Measurements from ENCODE around the gene PARP3. TPM values are rescaled to one million over a fixed set of nuclear protein-coding genes. Genes with fewer than 3 reads are reported as not detected.

PARP3 gene
- total and polyA plus RNA-seq, 2 of the 8 experiments (the other 6 are each of a cell fraction or from before 2014, with no cell fraction given), result 1.3 to 1.6 TPM

DNA sequence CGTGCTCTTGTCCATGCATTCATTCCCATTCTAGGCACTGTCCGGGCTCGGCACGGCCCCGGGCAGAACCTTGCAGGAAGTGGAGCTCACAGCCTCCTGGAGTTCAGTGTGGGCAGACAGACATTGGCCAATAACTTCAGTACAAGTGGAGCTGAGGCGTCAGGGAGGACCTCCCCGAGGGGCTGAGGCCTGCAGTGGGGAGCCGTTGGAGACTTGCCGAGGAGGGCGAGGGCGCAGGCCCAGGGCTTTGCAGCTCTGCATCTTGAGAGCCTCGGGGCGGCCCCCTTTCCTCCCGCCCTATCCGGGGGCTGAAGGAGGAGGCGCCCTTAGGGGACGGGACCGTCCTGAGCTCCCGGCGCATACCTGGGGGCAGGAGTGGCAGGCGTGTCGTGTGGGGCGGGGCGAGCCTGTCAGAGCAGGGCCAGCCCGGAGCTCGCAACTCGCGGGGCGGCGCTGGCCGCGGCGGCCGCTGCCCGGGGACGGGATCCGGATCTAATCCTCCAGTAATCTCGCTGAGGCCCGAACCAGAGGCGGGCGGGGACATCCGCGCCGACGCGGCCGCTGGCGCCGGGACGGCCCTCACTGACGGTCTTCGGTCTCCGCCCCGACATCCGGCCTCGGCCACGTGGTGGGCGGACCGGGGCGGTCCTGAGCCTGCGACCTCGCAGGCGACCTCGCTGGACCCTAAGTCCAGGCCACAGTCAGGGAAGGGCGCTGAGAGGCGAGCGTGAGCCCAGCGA lies 40.8 kb downstream of the PARP3 start, which contains the start of gene ACY1 (continued):
- no peak for TF ChIP-seq SP2 (IDR thresholded peaks at IDR 0.05; ENCODE audit: low read length)
- no peak for TF ChIP-seq ATF2 (IDR thresholded peaks at IDR 0.05; ENCODE audit: low read length)
- TF ChIP-seq EGR1 (IDR thresholded peaks at IDR 0.05; ENCODE audit: borderline replicate concordance, low read depth, low read length), result no peak
- no peak for TF ChIP-seq EP300 (IDR thresholded peaks at IDR 0.05; ENCODE audit: borderline replicate concordance in 1 of 2, low read depth in 2 of 2, low read length in 2 of 2)
- TF ChIP-seq, protein P1, sequence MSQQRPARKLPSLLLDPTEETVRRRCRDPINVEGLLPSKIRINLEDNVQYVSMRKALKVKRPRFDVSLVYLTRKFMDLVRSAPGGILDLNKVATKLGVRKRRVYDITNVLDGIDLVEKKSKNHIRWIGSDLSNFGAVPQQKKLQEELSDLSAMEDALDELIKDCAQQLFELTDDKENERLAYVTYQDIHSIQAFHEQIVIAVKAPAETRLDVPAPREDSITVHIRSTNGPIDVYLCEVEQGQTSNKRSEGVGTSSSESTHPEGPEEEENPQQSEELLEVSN (IDR thresholded peaks at IDR 0.05), result peak; percentile 83
- peak; percentile 66; the same call in 1 of the 2 replicates for TF ChIP-seq TEAD4 (IDR thresholded peaks at IDR 0.05; ENCODE audit: low read depth, low read length)
- TF ChIP-seq GTF2F1 (IDR thresholded peaks at IDR 0.05; ENCODE audit: borderline replicate concordance, low read depth, low read length), result no peak
- TF ChIP-seq JUND (IDR thresholded peaks at IDR 0.05; ENCODE audit: low read length), result no peak
- TF ChIP-seq SUZ12 (IDR thresholded peaks at IDR 0.05; ENCODE audit: low read length), result no peak; the same call in 1 of the 2 replicates
- TF ChIP-seq TBP (IDR thresholded peaks at IDR 0.05; ENCODE audit: low read depth, low read length), result peak; percentile 39
- no peak for TF ChIP-seq MAFK (IDR thresholded peaks at IDR 0.05; ENCODE audit: low read depth, low read length)
- TF ChIP-seq NANOG (IDR thresholded peaks at IDR 0.05; ENCODE audit: insufficient read depth, low read depth, low read length, poor library complexity, severe bottlenecking), result no peak
- TF ChIP-seq KDM5A (IDR thresholded peaks at IDR 0.05; ENCODE audit: low read length), result no peak
- TF ChIP-seq CBX5 (IDR thresholded peaks at IDR 0.05; ENCODE audit: low read depth, low read length), result no peak
- no peak for TF ChIP-seq CHD1 (IDR thresholded peaks at IDR 0.05; ENCODE audit: low read depth, low read length)
- no peak for TF ChIP-seq EZH2 (IDR thresholded peaks at IDR 0.05; ENCODE audit: low read depth, low read length, severe bottlenecking)
- peak; percentile 77 for TF ChIP-seq TAF1 (IDR thresholded peaks at IDR 0.05; ENCODE audit: low read depth, low read length)
- TF ChIP-seq POU5F1 (IDR thresholded peaks at IDR 0.05; ENCODE audit: low read depth, low read length), result no peak
- TF ChIP-seq BCL11A (IDR thresholded peaks at IDR 0.05; ENCODE audit: low read depth in 2 of 2, low read length in 2 of 2), result no peak
- TF ChIP-seq PHF8 (conservative IDR thresholded peaks at IDR 0.05; ENCODE audit: low read depth, low read length), result peak; percentile 58
- TF ChIP-seq, protein P2, sequence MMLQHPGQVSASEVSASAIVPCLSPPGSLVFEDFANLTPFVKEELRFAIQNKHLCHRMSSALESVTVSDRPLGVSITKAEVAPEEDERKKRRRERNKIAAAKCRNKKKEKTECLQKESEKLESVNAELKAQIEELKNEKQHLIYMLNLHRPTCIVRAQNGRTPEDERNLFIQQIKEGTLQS (IDR thresholded peaks at IDR 0.05; ENCODE audit: insufficient read depth, low read depth, low read length), result no peak
- no peak for TF ChIP-seq RXRA (IDR thresholded peaks at IDR 0.05; ENCODE audit: insufficient read depth, low read depth, low read length)
